Gastroesophageal sphincter (tissue), 3 donors: Measurements from ENCODE around the gene CIROP.

Source experiments
- EP300 ChIP-seq: sonication (generic); formaldehyde crosslinking; IDR thresholded peaks from one replicate; pipeline ENCODE4 v1.6.1; 2017; ENCODE audit warnings: antibody characterized with exemption, mild to moderate bottlenecking
- POLR2A ChIP-seq, 2 donors: fragments of 450-650 bp; IDR thresholded peaks; one replicate each; pipeline ENCODE4 v1.6.1; 2017; ENCODE audit warnings: antibody characterized with exemption in 2 of 2, mild to moderate bottlenecking in 2 of 2, moderate library complexity in 1 of 2
- POLR2AphosphoS5 ChIP-seq: sonication (generic); formaldehyde crosslinking; IDR thresholded peaks from one replicate; pipeline ENCODE4 v1.6.1; 2017; ENCODE audit warnings: antibody characterized with exemption
- TF ChIP-seq, protein P1 (sequence below), 4 experiments: fragments of 200-600 bp in 2 of 4; fragments of 450-650 bp in 2 of 4; sonication (generic) in 1 of 4; IDR thresholded peaks; one replicate each; pipeline ENCODE4 v1.5.1; 2017 to 2019; ENCODE audit warnings: antibody characterized with exemption in 4 of 4, mild to moderate bottlenecking in 2 of 4, moderate library complexity in 2 of 4

DNA sequence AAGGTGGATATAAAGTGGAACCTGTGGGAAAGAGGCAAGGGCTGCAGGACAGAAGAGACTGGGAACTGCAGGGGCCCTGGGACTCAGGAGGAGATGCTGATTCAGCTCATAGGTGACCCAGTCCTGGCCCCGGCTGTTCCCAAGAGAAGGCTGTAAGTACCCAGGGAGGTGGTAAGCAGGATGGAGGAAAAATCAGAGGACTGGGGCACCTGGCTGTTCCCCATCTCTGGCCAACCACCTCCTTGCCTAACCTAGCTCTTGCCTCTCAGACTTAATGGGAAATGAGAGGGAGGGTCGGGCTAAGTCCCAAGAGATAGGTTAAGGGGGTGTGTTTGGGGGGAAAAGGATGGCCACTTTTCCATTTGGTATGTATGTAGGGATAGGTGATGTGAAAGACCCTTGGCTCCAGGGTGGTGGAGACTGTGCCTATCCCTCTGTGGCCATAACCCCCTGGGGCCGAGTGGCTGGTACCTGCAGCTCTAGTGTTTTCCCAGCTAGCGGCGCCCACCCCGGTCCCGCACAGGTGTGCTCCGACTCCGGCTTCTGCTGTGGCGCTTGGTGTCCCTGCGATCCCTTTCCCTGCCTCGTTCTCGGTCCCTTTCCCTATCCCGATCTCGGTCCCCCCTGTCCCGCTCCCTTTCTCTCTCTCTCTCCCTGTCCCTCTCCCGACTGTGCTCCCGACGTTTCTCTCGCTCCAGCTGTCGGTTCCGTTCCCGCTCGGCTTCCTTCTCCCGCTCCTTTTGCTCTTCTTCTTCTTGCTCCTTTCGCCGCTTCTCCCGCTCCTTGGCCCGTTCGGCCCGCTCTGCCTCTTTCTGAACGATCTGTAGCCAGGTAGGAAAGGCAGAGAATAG, 45.9 kb downstream of the CIROP start:
- TF ChIP-seq POLR2AphosphoS5 (no peak), POLR2A (IDR thresholded peaks at IDR 0.05) (no peak), EP300 (no peak)
- TF ChIP-seq, protein P1, sequence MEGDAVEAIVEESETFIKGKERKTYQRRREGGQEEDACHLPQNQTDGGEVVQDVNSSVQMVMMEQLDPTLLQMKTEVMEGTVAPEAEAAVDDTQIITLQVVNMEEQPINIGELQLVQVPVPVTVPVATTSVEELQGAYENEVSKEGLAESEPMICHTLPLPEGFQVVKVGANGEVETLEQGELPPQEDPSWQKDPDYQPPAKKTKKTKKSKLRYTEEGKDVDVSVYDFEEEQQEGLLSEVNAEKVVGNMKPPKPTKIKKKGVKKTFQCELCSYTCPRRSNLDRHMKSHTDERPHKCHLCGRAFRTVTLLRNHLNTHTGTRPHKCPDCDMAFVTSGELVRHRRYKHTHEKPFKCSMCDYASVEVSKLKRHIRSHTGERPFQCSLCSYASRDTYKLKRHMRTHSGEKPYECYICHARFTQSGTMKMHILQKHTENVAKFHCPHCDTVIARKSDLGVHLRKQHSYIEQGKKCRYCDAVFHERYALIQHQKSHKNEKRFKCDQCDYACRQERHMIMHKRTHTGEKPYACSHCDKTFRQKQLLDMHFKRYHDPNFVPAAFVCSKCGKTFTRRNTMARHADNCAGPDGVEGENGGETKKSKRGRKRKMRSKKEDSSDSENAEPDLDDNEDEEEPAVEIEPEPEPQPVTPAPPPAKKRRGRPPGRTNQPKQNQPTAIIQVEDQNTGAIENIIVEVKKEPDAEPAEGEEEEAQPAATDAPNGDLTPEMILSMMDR (IDR thresholded peaks at IDR 0.05): no peak
